K562 (cell line): ENCODE results near the gene GSTO2. TPM values are rescaled to one million over a fixed set of nuclear protein-coding genes. Genes with fewer than 3 reads are reported as not detected.

ENCODE experiments used
- BRCA1 ChIP-seq, 2 experiments: fragments of 450-650 bp in 1 of 2; sonication (generic) in 1 of 2; formaldehyde crosslinking in 1 of 2; IDR thresholded peaks; 2 replicates each; pipeline versions ENCODE4 v1.5.0 to v1.6.1; 2017 to 2020; ENCODE audit warnings: mild to moderate bottlenecking in 1 of 2, missing genetic modification reagents in 1 of 2
- GABPB1 ChIP-seq: sonication (generic); formaldehyde crosslinking; IDR thresholded peaks from 2 replicates; pipeline ENCODE4 v1.8.0; 2022; ENCODE audit warnings: mild to moderate bottlenecking, missing genetic modification reagents
- HEY1 ChIP-seq: fragments of 250-450 bp; sonication (Bioruptor Pico); IDR thresholded peaks from 2 replicates; pipeline ENCODE4 v1.5.0; 2020; ENCODE audit warnings: mild to moderate bottlenecking, moderate library complexity, borderline replicate concordance
- ZNF668 ChIP-seq: fragments of 250-450 bp; sonication (Bioruptor Pico); IDR thresholded peaks from 2 replicates; pipeline ENCODE4 v1.8.0; 2022; ENCODE audit warnings: mild to moderate bottlenecking, inconsistent platforms
- polyA plus RNA-seq, 8 experiments: library from polyadenylated mRNA; depleted of rRNA in 4 of 8; stranded (reverse) in 5 of 8; unstranded in 3 of 8; fragments of >200 nt; fragmentation: Nextera tagmentation in 2 of 8; fragmentation: Illumina TruSeq in 1 of 8; extraction: Ambion mirVana in 2 of 8; extraction: Trizol in 1 of 8; gene quantifications; 2 replicates each; pipeline versions ENCODE4 v1.2.1 to v1.2.3, GENCODE V29; 2011 to 2014; ENCODE audit warnings: inconsistent platforms in 1 of 8, missing spikeins in 1 of 8
- total RNA-seq, 7 experiments: library from RNA; depleted of rRNA in 6 of 7; stranded (reverse); fragments of >200 nt in 6 of 7; fragmentation: Illumina TruSeq in 2 of 7; extraction: Trizol in 2 of 7; gene quantifications; 2 replicates each; pipeline versions ENCODE4 v1.2.1 to v1.2.3, GENCODE V29; 2011 to 2021; ENCODE audit warnings: low replicate concordance in 1 of 7
- TF ChIP-seq, protein P1 (sequence below), 2 experiments: fragments of 450-650 bp; formaldehyde crosslinking in 1 of 2; IDR thresholded peaks; 2 replicates each; pipeline versions ENCODE4 v1.4.0 to v1.6.1; 2014 to 2020; ENCODE audit warnings: mild to moderate bottlenecking in 2 of 2, borderline replicate concordance in 1 of 2, low read depth in 1 of 2
- TF ChIP-seq, protein P2 (sequence below): fragments of 450-650 bp; formaldehyde crosslinking; IDR thresholded peaks from 2 replicates; pipeline ENCODE4 v1.4.0; 2020; ENCODE audit warnings: mild to moderate bottlenecking, mixed read lengths

Gene GSTO2
- total and polyA plus RNA-seq, 9 of the 15 experiments (the other 6 are each of a cell fraction or from before 2014, with no cell fraction given): 0.18 to 1.8 (median 0.90) TPM

DNA sequence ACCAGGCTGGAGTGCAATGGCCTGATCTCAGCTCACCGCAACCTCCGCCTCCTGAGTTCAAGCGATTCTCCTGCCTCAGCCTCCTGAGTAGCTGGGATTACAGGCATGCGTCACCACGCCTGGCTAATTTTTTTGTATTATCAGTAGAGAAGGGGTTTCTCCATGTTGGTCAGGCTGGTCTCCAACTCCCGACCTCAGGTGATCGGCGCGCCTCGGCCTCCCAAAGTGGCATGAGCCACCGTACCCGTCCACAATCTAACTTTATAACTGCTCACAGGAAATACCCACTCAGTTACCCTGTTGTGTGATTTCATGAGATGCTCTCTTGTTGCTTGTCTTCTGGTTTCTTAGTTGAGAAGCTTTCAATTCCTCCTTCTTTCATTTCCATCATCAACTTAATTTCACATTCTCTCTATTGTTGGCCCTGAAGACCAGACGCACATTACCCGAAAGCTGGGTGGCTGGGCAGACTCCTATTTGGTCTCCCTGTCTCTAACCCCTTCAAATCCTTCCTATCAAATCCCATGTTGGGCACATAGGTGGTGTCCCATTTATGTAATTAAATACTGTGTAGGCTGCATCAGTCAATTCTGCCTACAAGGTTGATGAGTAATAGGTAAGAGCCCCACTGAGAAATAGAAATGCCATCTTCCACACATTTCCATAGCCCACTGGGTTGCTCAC is 1.1 kb upstream of the GSTO2 start (continued):
- TF ChIP-seq, protein P1, sequence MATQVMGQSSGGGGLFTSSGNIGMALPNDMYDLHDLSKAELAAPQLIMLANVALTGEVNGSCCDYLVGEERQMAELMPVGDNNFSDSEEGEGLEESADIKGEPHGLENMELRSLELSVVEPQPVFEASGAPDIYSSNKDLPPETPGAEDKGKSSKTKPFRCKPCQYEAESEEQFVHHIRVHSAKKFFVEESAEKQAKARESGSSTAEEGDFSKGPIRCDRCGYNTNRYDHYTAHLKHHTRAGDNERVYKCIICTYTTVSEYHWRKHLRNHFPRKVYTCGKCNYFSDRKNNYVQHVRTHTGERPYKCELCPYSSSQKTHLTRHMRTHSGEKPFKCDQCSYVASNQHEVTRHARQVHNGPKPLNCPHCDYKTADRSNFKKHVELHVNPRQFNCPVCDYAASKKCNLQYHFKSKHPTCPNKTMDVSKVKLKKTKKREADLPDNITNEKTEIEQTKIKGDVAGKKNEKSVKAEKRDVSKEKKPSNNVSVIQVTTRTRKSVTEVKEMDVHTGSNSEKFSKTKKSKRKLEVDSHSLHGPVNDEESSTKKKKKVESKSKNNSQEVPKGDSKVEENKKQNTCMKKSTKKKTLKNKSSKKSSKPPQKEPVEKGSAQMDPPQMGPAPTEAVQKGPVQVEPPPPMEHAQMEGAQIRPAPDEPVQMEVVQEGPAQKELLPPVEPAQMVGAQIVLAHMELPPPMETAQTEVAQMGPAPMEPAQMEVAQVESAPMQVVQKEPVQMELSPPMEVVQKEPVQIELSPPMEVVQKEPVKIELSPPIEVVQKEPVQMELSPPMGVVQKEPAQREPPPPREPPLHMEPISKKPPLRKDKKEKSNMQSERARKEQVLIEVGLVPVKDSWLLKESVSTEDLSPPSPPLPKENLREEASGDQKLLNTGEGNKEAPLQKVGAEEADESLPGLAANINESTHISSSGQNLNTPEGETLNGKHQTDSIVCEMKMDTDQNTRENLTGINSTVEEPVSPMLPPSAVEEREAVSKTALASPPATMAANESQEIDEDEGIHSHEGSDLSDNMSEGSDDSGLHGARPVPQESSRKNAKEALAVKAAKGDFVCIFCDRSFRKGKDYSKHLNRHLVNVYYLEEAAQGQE (IDR thresholded peaks at IDR 0.05; ENCODE audit: borderline replicate concordance): no peak
- TF ChIP-seq, protein P1 (CRISPR knock-in tag; IDR thresholded peaks at IDR 0.05; ENCODE audit: low read depth): no peak
- TF ChIP-seq HEY1 (CRISPR knock-in tag) (no peak), BRCA1 (IDR thresholded peaks at IDR 0.05) (no peak), BRCA1 (CRISPR knock-in tag; IDR thresholded peaks at IDR 0.05) (no peak), GABPB1 (no peak), ZNF668 (no peak)
- TF ChIP-seq, protein P2, sequence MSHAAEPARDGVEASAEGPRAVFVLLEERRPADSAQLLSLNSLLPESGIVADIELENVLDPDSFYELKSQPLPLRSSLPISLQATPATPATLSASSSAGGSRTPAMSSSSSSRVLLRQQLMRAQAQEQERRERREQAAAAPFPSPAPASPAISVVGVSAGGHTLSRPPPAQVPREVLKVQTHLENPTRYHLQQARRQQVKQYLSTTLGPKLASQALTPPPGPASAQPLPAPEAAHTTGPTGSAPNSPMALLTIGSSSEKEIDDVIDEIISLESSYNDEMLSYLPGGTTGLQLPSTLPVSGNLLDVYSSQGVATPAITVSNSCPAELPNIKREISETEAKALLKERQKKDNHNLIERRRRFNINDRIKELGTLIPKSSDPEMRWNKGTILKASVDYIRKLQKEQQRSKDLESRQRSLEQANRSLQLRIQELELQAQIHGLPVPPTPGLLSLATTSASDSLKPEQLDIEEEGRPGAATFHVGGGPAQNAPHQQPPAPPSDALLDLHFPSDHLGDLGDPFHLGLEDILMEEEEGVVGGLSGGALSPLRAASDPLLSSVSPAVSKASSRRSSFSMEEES (CRISPR knock-in tag): no peak
- TF ChIP-seq, all 486 proteins: peak for 0
